ENCODE measurements around the gene MFNG. TPM values are rescaled to one million over a fixed set of nuclear protein-coding genes. Genes with fewer than 3 reads are reported as not detected.

Gene MFNG
- total and polyA plus RNA-seq, 5 experiments from 2014 or later: 233 to 401 (median 290) TPM

- Mint-ChIP-seq H3K36me3 (no peaks in the 10 kb centered on the region), H3K4me3 (no peak overlapping the region), H3K27me3 (peaks cover 25 to 49% (median 35%) of the 10 kb centered on the region in 5 donors), H3K4me1 (peaks cover 12 to 16% (median 14%) of the 10 kb centered on the region in 4 donors), H3K9me3 (peaks cover 0 to 2% (median 0%) of the 10 kb centered on the region in 9 donors), H3K27ac (no peak overlapping the region)
- POLR2A ChIA-PET: no interaction called here
- no peak for DNase-seq
- no peak for ATAC-seq
These were observed 53.5 kb downstream of the MFNG start for GRCh38 chr22:37432708-37433054.

- POLR2A ChIA-PET: interaction anchor here (0.7 to 1.0 kb wide), 3 partner anchors 25 to 147 kb away, joined by 3 to 4 read pairs (median 3); no protein-coding TSS in a partner anchor
- Mint-ChIP-seq H3K4me1 (peaks cover 12 to 17% (median 14%) of the 10 kb centered on the region in 4 donors), H3K36me3 (no peaks in the 10 kb centered on the region), H3K4me3 (peak overlapping the region in 1 of 10 donors; percentile 16), H3K27ac (peak overlapping the region in 1 of 10 donors; percentile 27), H3K27me3 (peaks cover 25 to 50% (median 37%) of the 10 kb centered on the region in 5 donors), H3K9me3 (peaks cover 0 to 2% (median 0%) of the 10 kb centered on the region in 9 donors)
- ATAC-seq (no peak), DNase-seq (no peak)
These were observed 54.1 kb downstream of the MFNG start for GRCh38 chr22:37431801-37432707.

GRCh38 chr22:37431366-37431765, 54.8 kb downstream of the MFNG start:
- peaks cover 11 to 24% (median 20%) of the 10 kb centered on the region in 4 donors for H3K4me1 Mint-ChIP-seq
- no peak for DNase-seq
- ATAC-seq: no peak
- POLR2A ChIA-PET: interaction anchor here (0.7 to 1.0 kb wide), 3 partner anchors 25 to 147 kb away, joined by 3 to 4 read pairs (median 3); no protein-coding TSS in a partner anchor
- no peak overlapping the region for H3K4me3 Mint-ChIP-seq
- peaks cover 0 to 2% (median 0%) of the 10 kb centered on the region in 9 donors for H3K9me3 Mint-ChIP-seq
- no peaks in the 10 kb centered on the region for H3K36me3 Mint-ChIP-seq
- peak overlapping the region in 1 of 10 donors; percentile 46 for H3K27ac Mint-ChIP-seq
- peaks cover 25 to 57% (median 39%) of the 10 kb centered on the region in 5 donors for H3K27me3 Mint-ChIP-seq

- H3K4me3 Mint-ChIP-seq: no peak overlapping the region
- H3K4me1 Mint-ChIP-seq: peaks cover 11 to 28% (median 22%) of the 10 kb centered on the region in 4 donors
- peak overlapping the region in 2 of 10 donors; percentile 28 to 46 for H3K27ac Mint-ChIP-seq
- ATAC-seq: no peak
- DNase-seq: no peak
- no peaks in the 10 kb centered on the region for H3K36me3 Mint-ChIP-seq
- POLR2A ChIA-PET: interaction anchor here (0.7 to 1.1 kb wide), 4 partner anchors 26 to 146 kb away, joined by 3 to 4 read pairs (median 4); no protein-coding TSS in a partner anchor
- peaks cover 25 to 61% (median 43%) of the 10 kb centered on the region in 5 donors for H3K27me3 Mint-ChIP-seq
- peaks cover 0 to 2% (median 0%) of the 10 kb centered on the region in 9 donors for H3K9me3 Mint-ChIP-seq
These were observed 55.2 kb downstream of the MFNG start for GRCh38 chr22:37430941-37431340.

- POLR2A ChIA-PET: interaction anchor here (0.7 to 3.2 kb wide), 7 partner anchors 110 to 161 kb away, joined by 3 to 18 read pairs (median 3); no protein-coding TSS in a partner anchor
- Mint-ChIP-seq H3K27me3 (peaks cover 25 to 63% (median 48%) of the 10 kb centered on the region in 5 donors), H3K4me3 (peak overlapping the region; percentile 17 to 63 (median 53)), H3K27ac (peak overlapping the region in 2 of 10 donors; percentile 19 to 28), H3K4me1 (peaks cover 11 to 32% (median 25%) of the 10 kb centered on the region in 4 donors), H3K9me3 (peaks cover 0 to 3% (median 0%) of the 10 kb centered on the region in 9 donors), H3K36me3 (no peaks in the 10 kb centered on the region)
- ATAC-seq (peak; percentile 64 to 74), DNase-seq (peak; percentile 33 to 78 (median 60))
These were observed 57.3 kb downstream of the MFNG start for GRCh38 chr22:37428649-37429586.

GRCh38 chr22:37427711-37428635, 58.2 kb downstream of the MFNG start:
- no peaks in the 10 kb centered on the region for H3K36me3 Mint-ChIP-seq
- ATAC-seq (peak in 1 of 2 donors; percentile 26), DNase-seq (no peak)
- peaks cover 25 to 63% (median 48%) of the 10 kb centered on the region in 5 donors for H3K27me3 Mint-ChIP-seq
- POLR2A ChIA-PET: interaction anchor here (0.7 to 3.2 kb wide), 7 partner anchors 109 to 160 kb away, joined by 3 to 18 read pairs (median 3); no protein-coding TSS in a partner anchor
- H3K4me3 Mint-ChIP-seq: peak overlapping the region; percentile 32 to 66 (median 58)
- no peak overlapping the region for H3K27ac Mint-ChIP-seq
- peaks cover 11 to 32% (median 25%) of the 10 kb centered on the region in 4 donors for H3K4me1 Mint-ChIP-seq
- peaks cover 0 to 3% (median 0%) of the 10 kb centered on the region in 9 donors for H3K9me3 Mint-ChIP-seq

GRCh38 chr22:37427135-37427710, 59.0 kb downstream of the MFNG start, which contains the start of gene ELFN2:
Gene ELFN2 (minus strand): TSS chr22:37427479. CDS start chr22:37375534, 51,945 bp downstream.
- peak; percentile 41 to 53 for ATAC-seq
- peak within 1 kb of the TSS; percentile 46 to 87 (median 73) for H3K4me3 Mint-ChIP-seq
- peak within 1 kb of the TSS in 2 of 10 donors; percentile 21 to 25 for H3K27ac Mint-ChIP-seq

GRCh38 chr22:37426706-37427134, 59.5 kb downstream of the MFNG start:
- H3K27ac Mint-ChIP-seq: peak overlapping the region in 1 of 10 donors; percentile 25
- no peaks in the 10 kb centered on the region for H3K36me3 Mint-ChIP-seq
- H3K9me3 Mint-ChIP-seq: peaks cover 0 to 3% (median 0%) of the 10 kb centered on the region in 9 donors
- POLR2A ChIA-PET: no interaction called here
- H3K4me3 Mint-ChIP-seq: peak overlapping the region; percentile 29 to 87 (median 73)
- H3K27me3 Mint-ChIP-seq: peaks cover 21 to 56% (median 41%) of the 10 kb centered on the region in 5 donors
- ATAC-seq (peak; percentile 41 to 51), DNase-seq (no peak)
- peaks cover 11 to 32% (median 23%) of the 10 kb centered on the region in 4 donors for H3K4me1 Mint-ChIP-seq

More at GRCh38 chr22:37427135-37427710, 59.0 kb downstream of the MFNG start, which contains the start of gene ELFN2:
- Mint-ChIP-seq H3K4me1 (peaks cover 8 to 32% (median 25%) of the 10 kb centered on the region in 4 donors), H3K27me3 (peaks cover 21 to 58% (median 45%) of the 10 kb centered on the region in 5 donors), H3K36me3 (no peaks in the 10 kb centered on the region), H3K9me3 (peaks cover 0 to 3% (median 0%) of the 10 kb centered on the region in 9 donors)
- POLR2A ChIA-PET: interaction anchor here (1.1 to 3.2 kb wide), 3 partner anchors 112 to 128 kb away, joined by 3 to 18 read pairs (median 5); no protein-coding TSS in a partner anchor
- DNase-seq: peak in 1 of 10 donors; percentile 14

GRCh38 chr22:37425800-37426705, 60.1 kb downstream of the MFNG start:
- peak in 1 of 2 donors; percentile 38 for ATAC-seq
- Mint-ChIP-seq H3K4me3 (peak overlapping the region; percentile 9 to 87 (median 72)), H3K27me3 (peaks cover 18 to 56% (median 42%) of the 10 kb centered on the region in 5 donors), H3K27ac (peak overlapping the region in 4 of 10 donors; percentile 21 to 65 (median 37)), H3K36me3 (no peaks in the 10 kb centered on the region), H3K4me1 (peaks cover 12 to 32% (median 23%) of the 10 kb centered on the region in 4 donors), H3K9me3 (peaks cover 0 to 3% (median 0%) of the 10 kb centered on the region in 9 donors)
- POLR2A ChIA-PET: no interaction called here
- DNase-seq: no peak
